Gastroesophageal sphincter (tissue), 4 donors: Measurements from ENCODE around the gene CIAO1. TPM values are rescaled to one million over a fixed set of nuclear protein-coding genes. Genes with fewer than 3 reads are reported as not detected.

Source experiments
- ATAC-seq: fragments of 150-250 bp; one replicate; pipeline ENCODE4 v1.9.1; 2016; ENCODE audit warnings: mild to moderate bottlenecking, moderate library complexity
- H3K27ac ChIP-seq, 4 donors: fragments of 200-600 bp; sonication (generic) in 3 of 4; 1 replicate in 3 of 4; 2 replicates in 1 of 4; pipeline ENCODE4 v1.5.1; 2016 to 2019
- H3K27me3 ChIP-seq: fragments of 200-600 bp; sonication (generic); one replicate; pipeline ENCODE4 v1.5.1; 2019
- H3K36me3 ChIP-seq, 2 donors: fragments of 200-600 bp; sonication (generic); one replicate each; pipeline ENCODE4 v1.5.1; 2019; ENCODE audit warnings: control low read depth in 1 of 2
- H3K4me1 ChIP-seq, 3 donors: fragments of 200-600 bp; sonication (generic); 1 replicate in 2 of 3; 2 replicates in 1 of 3; pipeline ENCODE4 v1.5.1; 2016 to 2019; ENCODE audit warnings: control low read depth in 2 of 3
- H3K4me3 ChIP-seq, 2 donors: fragments of 200-600 bp; sonication (generic); one replicate each; pipeline ENCODE4 v1.5.1; 2019; ENCODE audit warnings: mild to moderate bottlenecking in 1 of 2, moderate library complexity in 1 of 2
- H3K9me3 ChIP-seq, 3 donors: fragments of 200-600 bp; sonication (generic); one replicate each; pipeline ENCODE4 v1.5.1; 2017 to 2019; ENCODE audit warnings: control low read depth in 2 of 3
- EP300 ChIP-seq: sonication (generic); formaldehyde crosslinking; IDR thresholded peaks from one replicate; pipeline ENCODE4 v1.6.1; 2017; ENCODE audit warnings: antibody characterized with exemption, mild to moderate bottlenecking
- POLR2A ChIP-seq, 2 donors: fragments of 450-650 bp; IDR thresholded peaks; one replicate each; pipeline ENCODE4 v1.6.1; 2017; ENCODE audit warnings: antibody characterized with exemption in 2 of 2, mild to moderate bottlenecking in 2 of 2, moderate library complexity in 1 of 2
- POLR2AphosphoS5 ChIP-seq: sonication (generic); formaldehyde crosslinking; IDR thresholded peaks from one replicate; pipeline ENCODE4 v1.6.1; 2017; ENCODE audit warnings: antibody characterized with exemption
- WGBS, 2 donors: methylation state at CpG; one replicate each; pipeline ENCODE4 v1.1.5; 2018; ENCODE audit warnings: low coverage in 1 of 2; 5-methylcytosine and 5-hydroxymethylcytosine counted together
- total RNA-seq, 4 donors: library from RNA; depleted of rRNA; stranded (reverse); fragments of >200 nt; gene quantifications; one replicate each; pipeline ENCODE4 v1.1.0, GENCODE V29; 2016
- TF ChIP-seq, protein P1 (sequence below), 4 experiments: fragments of 200-600 bp in 2 of 4; fragments of 450-650 bp in 2 of 4; sonication (generic) in 1 of 4; IDR thresholded peaks; one replicate each; pipeline ENCODE4 v1.5.1; 2017 to 2019; ENCODE audit warnings: antibody characterized with exemption in 4 of 4, mild to moderate bottlenecking in 2 of 4, moderate library complexity in 2 of 4

CIAO1 gene
- total RNA-seq, 4 donors from 2014 or later: 60.7 to 107 (median 84.8) TPM

DNA sequence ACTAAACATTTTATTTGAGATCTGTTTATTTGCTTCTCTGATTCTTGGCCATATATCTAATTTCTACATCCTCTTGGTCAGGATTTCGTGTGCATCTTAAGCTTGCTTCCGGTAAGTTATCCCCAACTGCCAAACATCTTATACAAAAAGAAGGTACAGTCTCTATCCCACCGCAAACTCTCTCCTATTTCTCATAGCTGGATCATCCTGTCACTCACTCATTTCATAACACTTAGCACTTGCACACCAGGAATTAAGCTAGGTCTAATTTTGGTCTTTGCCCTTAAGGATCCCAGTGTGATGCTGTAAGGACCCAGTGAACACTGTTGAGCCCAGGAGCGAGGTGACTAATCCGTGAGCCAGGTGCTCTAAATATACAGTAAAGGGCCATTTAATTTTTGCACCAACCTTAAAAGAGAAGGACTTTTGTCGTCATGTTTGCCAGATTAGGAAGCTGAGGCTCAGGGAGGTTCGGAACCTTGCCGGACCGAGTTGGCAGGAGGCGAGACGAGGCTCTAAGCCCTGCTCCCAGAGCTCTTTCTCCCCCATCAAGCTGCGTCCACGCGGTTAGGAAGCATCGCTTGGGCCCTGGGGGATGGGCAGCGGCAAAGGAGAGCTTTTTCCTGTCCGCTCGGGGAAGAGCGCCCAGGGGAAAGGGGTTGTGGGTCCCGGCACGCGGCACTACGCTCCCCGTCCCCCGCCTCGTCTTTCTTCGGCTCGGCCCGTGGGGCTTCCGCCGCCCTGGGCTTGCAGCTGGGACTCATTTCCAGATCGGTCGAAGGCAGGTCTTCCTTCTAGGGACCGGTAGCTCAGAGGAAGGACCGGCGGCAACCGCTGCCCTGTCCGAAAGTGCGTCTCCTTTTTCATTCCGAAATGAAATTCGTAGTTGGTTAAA lies 55.0 kb downstream of the CIAO1 start:
- WGBS, 2 donors: 10 to 23% methylated on average over 7 to 18 of the region's 41 CpGs
- peaks cover 0 to 33% (median 2%) of the 10 kb centered on the region in 3 donors for H3K4me1 ChIP-seq
- ATAC-seq: peak; percentile 47
- TF ChIP-seq POLR2AphosphoS5 (no peak), EP300 (no peak), POLR2A (IDR thresholded peaks at IDR 0.05) (no peak)
- TF ChIP-seq, protein P1, sequence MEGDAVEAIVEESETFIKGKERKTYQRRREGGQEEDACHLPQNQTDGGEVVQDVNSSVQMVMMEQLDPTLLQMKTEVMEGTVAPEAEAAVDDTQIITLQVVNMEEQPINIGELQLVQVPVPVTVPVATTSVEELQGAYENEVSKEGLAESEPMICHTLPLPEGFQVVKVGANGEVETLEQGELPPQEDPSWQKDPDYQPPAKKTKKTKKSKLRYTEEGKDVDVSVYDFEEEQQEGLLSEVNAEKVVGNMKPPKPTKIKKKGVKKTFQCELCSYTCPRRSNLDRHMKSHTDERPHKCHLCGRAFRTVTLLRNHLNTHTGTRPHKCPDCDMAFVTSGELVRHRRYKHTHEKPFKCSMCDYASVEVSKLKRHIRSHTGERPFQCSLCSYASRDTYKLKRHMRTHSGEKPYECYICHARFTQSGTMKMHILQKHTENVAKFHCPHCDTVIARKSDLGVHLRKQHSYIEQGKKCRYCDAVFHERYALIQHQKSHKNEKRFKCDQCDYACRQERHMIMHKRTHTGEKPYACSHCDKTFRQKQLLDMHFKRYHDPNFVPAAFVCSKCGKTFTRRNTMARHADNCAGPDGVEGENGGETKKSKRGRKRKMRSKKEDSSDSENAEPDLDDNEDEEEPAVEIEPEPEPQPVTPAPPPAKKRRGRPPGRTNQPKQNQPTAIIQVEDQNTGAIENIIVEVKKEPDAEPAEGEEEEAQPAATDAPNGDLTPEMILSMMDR (IDR thresholded peaks at IDR 0.05): no peak
- H3K4me3 ChIP-seq: peak overlapping the region; percentile 32 to 60
- peak overlapping the region in 3 of 4 donors; percentile 27 to 67 (median 51) for H3K27ac ChIP-seq
- no peaks in the 10 kb centered on the region for H3K36me3 ChIP-seq
- peaks cover 95% of the 10 kb centered on the region for H3K27me3 ChIP-seq
- H3K9me3 ChIP-seq: no peaks in the 10 kb centered on the region

Other genes starting within 250 kb of the CIAO1 start
- 1 to 10 TPM; 1.9 to 8.4 (median 3.9) TPM for gene GPAT2, start 231.3 kb upstream of the CIAO1 start, total RNA-seq
- 1 to 10 TPM; 1.3 to 4.9 (median 2.1) TPM for gene ADRA2B, start 149.7 kb upstream of the CIAO1 start, total RNA-seq
- gene ASTL, start 127.7 kb upstream of the CIAO1 start, total RNA-seq: not detected
- gene DUSP2, start 120.8 kb upstream of the CIAO1 start, total RNA-seq: 1 to 10 TPM in 1 of 4 donors, under 1 TPM in 2, not detected in 1; 0.23 to 5.4 (median 0.40) TPM
- 100 to 1,000 TPM in 3 of 4 donors, 10 to 100 TPM in 1; 93.4 to 122 (median 107) TPM for gene STARD7, start 57.4 kb upstream of the CIAO1 start, total RNA-seq
- 10 to 100 TPM; 39.4 to 73.8 (median 43.9) TPM for gene TMEM127, start 228 bp upstream of the CIAO1 start, total RNA-seq
- 100 to 1,000 TPM in 2 of 4 donors, 10 to 100 TPM in 2; 63.4 to 108 (median 98.3) TPM for gene SNRNP200, start 39.3 kb downstream of the CIAO1 start, total RNA-seq
- 1 to 10 TPM in 1 of 4 donors, under 1 TPM in 2, not detected in 1; 0.27 to 1.0 (median 0.89) TPM for gene ITPRIPL1, start 59.1 kb downstream of the CIAO1 start, total RNA-seq
- gene NCAPH, start 69.5 kb downstream of the CIAO1 start, total RNA-seq: under 1 TPM in 3 of 4 donors, not detected in 1; 0.40 to 0.59 (median 0.54) TPM
- not detected for gene NEURL3, start 239.1 kb downstream of the CIAO1 start, total RNA-seq